SJSA1 (cell line): ENCODE measurements around the gene TMUB2. TPM values are rescaled to one million over a fixed set of nuclear protein-coding genes. Genes with fewer than 3 reads are reported as not detected.

ENCODE experiments used
- DNase-seq, 2 experiments: peaks; one replicate each; pipeline ENCODE4 v3.0.0-alpha.2; 2015 to 2020; ENCODE audit warnings: low spot score in 2 of 2, low read depth in 1 of 2
- H3K27ac ChIP-seq: fragments of 250-450 bp; sonication (Bioruptor Pico); 2 replicates; pipeline ENCODE4 v1.5.1; 2020; ENCODE audit warnings: mild to moderate bottlenecking, moderate library complexity
- H3K27me3 ChIP-seq: fragments of 250-450 bp; sonication (Bioruptor Pico); replicated peaks from 2 replicates; pipeline ENCODE4 v1.5.1; 2020; ENCODE audit warnings: mild to moderate bottlenecking, moderate library complexity
- H3K36me3 ChIP-seq: fragments of 250-450 bp; sonication (Bioruptor Pico); 2 replicates; pipeline ENCODE4 v1.5.1; 2020; ENCODE audit warnings: mild to moderate bottlenecking
- H3K4me1 ChIP-seq: fragments of 250-450 bp; sonication (Bioruptor Pico); replicated peaks from 2 replicates; pipeline ENCODE4 v1.6.1; 2021; ENCODE audit warnings: mild to moderate bottlenecking
- H3K4me3 ChIP-seq: fragments of 250-450 bp; sonication (Bioruptor Pico); 2 replicates; pipeline ENCODE4 v1.5.1; 2020; ENCODE audit warnings: mild to moderate bottlenecking
- H3K9me3 ChIP-seq: fragments of 250-450 bp; sonication (Bioruptor Pico); replicated peaks from 2 replicates; pipeline ENCODE4 v1.5.1; 2020; ENCODE audit warnings: mild to moderate bottlenecking
- total RNA-seq: library from RNA; depleted of rRNA; stranded (reverse); fragments of >200 nt; shearing (Covaris generic); gene quantifications from 2 replicates; pipeline ENCODE4 v1.2.3, GENCODE V29; 2014

Gene TMUB2
- total RNA-seq, 1 experiment from 2014 or later: 42.6 TPM

DNA sequence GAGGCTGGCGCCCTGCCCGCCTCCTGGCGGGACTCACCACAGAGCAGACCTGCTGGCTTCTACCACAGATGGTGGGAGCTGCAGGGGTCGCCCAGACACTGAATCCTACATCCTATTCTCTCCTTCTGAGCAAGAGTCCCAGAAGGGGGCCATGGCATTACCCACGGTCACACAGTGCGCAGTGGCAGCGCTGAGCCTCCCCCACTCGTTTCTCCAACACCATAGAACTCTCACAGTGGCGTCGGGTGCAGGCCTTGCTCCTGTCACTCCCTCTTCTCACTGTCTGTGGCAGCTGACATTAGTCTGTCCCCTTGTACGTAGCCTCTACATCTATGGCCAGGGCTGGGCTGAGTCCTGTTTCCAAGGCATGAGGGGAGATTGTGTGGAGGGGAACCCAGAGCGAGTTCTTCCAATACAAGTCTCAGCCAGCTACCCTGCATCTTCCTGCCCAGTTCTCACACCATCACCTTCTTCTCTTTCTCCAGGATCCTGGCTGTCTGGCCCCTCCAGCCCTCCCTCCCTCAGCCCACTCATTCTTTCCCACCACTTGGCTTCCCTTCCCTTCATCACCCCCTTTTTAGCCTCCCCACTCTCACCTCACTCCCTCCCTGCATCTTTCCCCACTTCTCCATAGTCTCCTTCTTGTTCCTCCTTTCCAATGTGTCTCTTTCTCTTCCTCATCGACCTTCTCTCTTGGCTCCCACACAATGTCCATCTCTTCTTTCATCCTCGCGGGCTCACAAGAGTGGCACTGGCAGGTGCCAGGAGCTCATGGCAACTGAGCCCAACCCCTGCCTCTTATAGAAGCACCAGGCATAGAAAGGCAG is 26.8 kb downstream of the TMUB2 start:
- no peak overlapping the region for H3K4me3 ChIP-seq
- H3K4me1 ChIP-seq: peaks cover 22% of the 10 kb centered on the region
- no peak for DNase-seq
- H3K27ac ChIP-seq: no peak overlapping the region
- no peaks in the 10 kb centered on the region for H3K27me3 ChIP-seq
- H3K36me3 ChIP-seq: peaks cover 89% of the 10 kb centered on the region
- H3K9me3 ChIP-seq: no peaks in the 10 kb centered on the region

DNA sequence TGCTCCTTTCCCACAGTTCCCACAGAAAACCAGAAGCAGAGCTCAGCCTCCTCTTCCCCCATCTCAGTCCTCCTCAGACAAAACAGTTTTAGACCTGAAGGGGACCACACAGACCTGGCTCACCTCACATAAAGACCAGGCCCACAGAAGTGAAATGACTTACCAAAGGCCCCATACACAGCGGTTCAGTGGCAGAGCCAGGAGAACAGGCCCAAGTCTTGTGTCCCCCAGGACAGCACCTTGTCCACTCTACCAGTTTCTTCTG is 27.4 kb downstream of the TMUB2 start:
- no peak overlapping the region for H3K27ac ChIP-seq
- peaks cover 21% of the 10 kb centered on the region for H3K4me1 ChIP-seq
- no peak for DNase-seq
- H3K36me3 ChIP-seq: peaks cover 89% of the 10 kb centered on the region
- peaks cover 2% of the 10 kb centered on the region for H3K9me3 ChIP-seq
- H3K27me3 ChIP-seq: no peaks in the 10 kb centered on the region
- no peak overlapping the region for H3K4me3 ChIP-seq

- Histone ChIP-seq H3K4me3 (no peak overlapping the region), H3K9me3 (peaks cover 5% of the 10 kb centered on the region)
- no peak for DNase-seq
These were observed 28.1 kb downstream of the TMUB2 start for GRCh38 chr17:44214896-44215295.

DNA sequence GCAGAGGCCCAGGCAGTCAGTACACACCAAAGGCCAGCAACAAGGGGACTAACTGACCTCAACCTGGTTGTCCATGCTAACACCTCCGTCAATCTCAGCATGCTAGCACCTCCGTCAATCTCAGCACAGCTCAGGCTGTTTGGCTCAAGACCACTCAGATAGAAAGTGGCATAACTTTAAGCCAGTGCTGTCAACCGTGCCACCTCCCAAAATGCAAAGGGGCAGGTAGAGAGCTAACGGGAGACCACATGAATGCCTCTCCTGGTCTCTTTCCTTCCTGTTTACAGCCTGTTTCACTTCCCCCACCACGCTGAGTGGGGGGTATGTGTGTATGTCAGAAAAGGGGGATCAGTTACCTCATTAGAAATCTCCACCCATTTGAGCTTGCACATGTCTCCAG is 29.4 kb downstream of the TMUB2 start:
- Histone ChIP-seq H3K27ac (no peak overlapping the region), H3K4me1 (peaks cover 14% of the 10 kb centered on the region), H3K36me3 (peaks cover 75% of the 10 kb centered on the region), H3K9me3 (peaks cover 5% of the 10 kb centered on the region), H3K27me3 (no peaks in the 10 kb centered on the region), H3K4me3 (no peak overlapping the region)
- no peak for DNase-seq

More at GRCh38 chr17:44214896-44215295, 28.1 kb downstream of the TMUB2 start:
- peaks cover 85% of the 10 kb centered on the region for H3K36me3 ChIP-seq
- no peak overlapping the region for H3K27ac ChIP-seq
- H3K4me1 ChIP-seq: peaks cover 24% of the 10 kb centered on the region
- H3K27me3 ChIP-seq: no peaks in the 10 kb centered on the region

- Histone ChIP-seq H3K9me3 (peaks cover 5% of the 10 kb centered on the region), H3K27ac (no peak overlapping the region), H3K4me3 (no peak overlapping the region), H3K4me1 (peaks cover 14% of the 10 kb centered on the region), H3K27me3 (no peaks in the 10 kb centered on the region), H3K36me3 (peaks cover 70% of the 10 kb centered on the region)
- DNase-seq: no peak
These were observed 29.9 kb downstream of the TMUB2 start for GRCh38 chr17:44216694-44217093.

DNA sequence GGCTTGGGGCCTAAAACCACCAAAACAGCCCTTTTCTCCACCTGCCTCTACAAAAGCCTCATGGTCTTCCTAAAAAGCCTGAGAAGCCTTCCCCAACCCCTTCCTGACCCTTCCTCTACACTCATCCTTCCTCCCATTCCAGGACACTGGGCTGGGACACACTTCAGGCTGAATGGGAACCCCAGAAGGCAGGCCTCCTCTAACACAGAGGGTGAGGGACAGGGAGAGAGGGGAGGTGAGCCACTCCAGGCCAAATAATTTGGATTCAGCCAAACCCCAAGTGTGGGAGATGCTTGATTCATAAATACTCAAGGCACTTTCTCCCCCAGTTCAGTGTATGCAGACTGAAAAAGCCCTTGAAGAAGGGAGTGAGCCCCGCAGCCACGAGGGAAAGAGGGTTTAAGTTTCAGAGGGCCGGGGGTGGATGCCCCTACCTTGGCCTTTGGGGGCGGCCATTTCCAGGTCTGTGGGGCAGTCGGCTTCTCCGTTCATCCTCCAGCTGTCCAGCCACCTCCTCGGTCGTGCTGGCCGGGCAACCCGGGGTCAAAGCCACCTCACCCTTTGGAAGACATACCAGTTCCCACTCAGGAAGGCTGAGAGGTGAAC is 31.1 kb downstream of the TMUB2 start:
- peaks cover 65% of the 10 kb centered on the region for H3K36me3 ChIP-seq
- H3K9me3 ChIP-seq: peaks cover 5% of the 10 kb centered on the region
- no peaks in the 10 kb centered on the region for H3K27me3 ChIP-seq
- H3K4me1 ChIP-seq: peaks cover 22% of the 10 kb centered on the region
- peak overlapping the region; percentile 32 for H3K27ac ChIP-seq
- peak overlapping the region; percentile 100 for H3K4me3 ChIP-seq
- DNase-seq: no peak

DNA sequence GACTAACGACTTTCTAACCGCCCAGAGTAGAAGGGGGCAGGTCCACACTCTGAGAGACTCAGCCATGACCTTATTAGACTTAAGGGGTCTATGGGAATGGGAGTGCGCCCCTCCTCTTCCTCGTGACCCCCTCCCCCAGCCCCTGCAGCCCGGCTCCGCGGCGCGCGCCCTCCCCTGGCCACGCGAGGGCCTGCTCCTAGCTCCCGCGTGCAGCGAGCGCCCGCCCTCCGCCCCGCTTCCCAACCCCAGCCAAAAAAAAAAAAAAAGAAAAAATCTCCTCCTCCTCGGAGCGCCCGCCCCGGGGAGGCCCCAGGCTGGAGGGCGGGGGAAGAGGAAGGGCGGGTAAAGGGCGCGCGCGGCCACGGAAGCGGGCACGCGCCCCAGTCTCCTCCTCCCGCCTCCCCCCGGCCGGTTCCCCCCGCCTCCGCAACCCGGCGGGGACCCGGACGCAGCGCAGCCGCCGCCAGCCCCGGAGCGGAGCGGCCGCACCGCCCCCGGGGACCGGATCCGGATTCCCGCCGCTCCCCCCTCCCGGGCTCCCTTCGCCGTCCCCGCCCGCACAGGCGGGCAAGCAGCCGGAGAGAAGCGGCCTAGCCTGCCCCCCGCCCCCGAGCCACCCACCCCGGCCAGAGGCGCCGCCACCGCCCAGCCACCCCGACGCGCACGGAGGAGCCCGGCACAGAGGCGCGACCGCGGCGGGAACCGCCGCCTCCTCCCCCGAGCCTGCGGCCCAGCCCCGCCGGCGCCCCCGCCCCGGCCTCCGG is 31.8 kb downstream of the TMUB2 start:
- H3K4me1 ChIP-seq: peaks cover 24% of the 10 kb centered on the region
- peak overlapping the region; percentile 95 for H3K27ac ChIP-seq
- H3K36me3 ChIP-seq: peaks cover 58% of the 10 kb centered on the region
- H3K9me3 ChIP-seq: peaks cover 5% of the 10 kb centered on the region
- peak overlapping the region; percentile 100 for H3K4me3 ChIP-seq
- no peaks in the 10 kb centered on the region for H3K27me3 ChIP-seq
- peak; percentile 92 to 99 for DNase-seq

DNA sequence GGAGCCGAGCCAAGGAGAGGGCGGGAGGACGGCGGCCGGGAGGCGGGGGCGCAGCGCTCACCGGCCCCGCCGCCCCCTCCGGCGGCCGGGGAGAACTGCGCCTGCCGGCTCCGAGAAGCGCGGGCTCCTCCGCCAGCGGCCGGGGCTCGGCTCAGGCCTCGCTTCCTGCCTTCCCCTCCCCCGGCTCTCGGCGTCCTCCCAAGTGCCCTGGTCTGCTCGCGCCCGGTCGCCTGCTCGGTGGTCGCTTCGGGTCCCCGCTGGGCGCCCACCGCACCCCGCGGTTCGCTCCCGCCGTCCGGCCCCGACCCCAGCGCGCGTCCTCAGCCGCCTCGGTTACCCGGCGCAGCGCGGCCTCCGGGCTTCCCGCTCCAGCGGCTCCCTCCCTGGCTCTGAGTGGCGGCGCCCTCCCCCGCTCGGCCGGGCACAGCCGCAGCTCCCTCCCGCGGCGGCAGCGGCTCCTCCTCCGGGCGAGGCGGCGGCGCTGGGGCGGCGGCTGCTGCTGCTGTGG is 32.4 kb downstream of the TMUB2 start:
- Histone ChIP-seq H3K9me3 (peaks cover 5% of the 10 kb centered on the region), H3K27me3 (no peaks in the 10 kb centered on the region), H3K27ac (peak overlapping the region; percentile 95), H3K4me3 (peak overlapping the region; percentile 100), H3K36me3 (peaks cover 52% of the 10 kb centered on the region), H3K4me1 (peaks cover 24% of the 10 kb centered on the region)
- DNase-seq: peak; percentile 78 to 81

GRCh38 chr17:44219616-44220212 is 32.9 kb downstream of the TMUB2 start, which contains the start of gene UBTF:
UBTF (minus strand) TSS chr17:44219675; CDS start chr17:44218229, 1,446 bp downstream.
- Histone ChIP-seq H3K27me3 (no peaks in the 10 kb centered on the region), H3K4me1 (peaks cover 24% of the 10 kb centered on the region)
- DNase-seq: peak in 1 of 2 experiments; percentile 91

GRCh38 chr17:44220213-44221083 is 33.7 kb downstream of the TMUB2 start:
- Histone ChIP-seq H3K27me3 (no peaks in the 10 kb centered on the region), H3K4me3 (peak overlapping the region; percentile 100), H3K4me1 (peaks cover 24% of the 10 kb centered on the region), H3K36me3 (peaks cover 39% of the 10 kb centered on the region), H3K9me3 (peaks cover 5% of the 10 kb centered on the region), H3K27ac (peak overlapping the region; percentile 67)
- peak in 1 of 2 experiments; percentile 76 for DNase-seq

More at GRCh38 chr17:44219616-44220212, 32.9 kb downstream of the TMUB2 start, which contains the start of gene UBTF:
- peaks cover 46% of the 10 kb centered on the region for H3K36me3 ChIP-seq
- H3K27ac ChIP-seq: peak within 1 kb of the TSS; percentile 95
- H3K9me3 ChIP-seq: peaks cover 5% of the 10 kb centered on the region
- H3K4me3 ChIP-seq: peak within 1 kb of the TSS; percentile 100

DNA sequence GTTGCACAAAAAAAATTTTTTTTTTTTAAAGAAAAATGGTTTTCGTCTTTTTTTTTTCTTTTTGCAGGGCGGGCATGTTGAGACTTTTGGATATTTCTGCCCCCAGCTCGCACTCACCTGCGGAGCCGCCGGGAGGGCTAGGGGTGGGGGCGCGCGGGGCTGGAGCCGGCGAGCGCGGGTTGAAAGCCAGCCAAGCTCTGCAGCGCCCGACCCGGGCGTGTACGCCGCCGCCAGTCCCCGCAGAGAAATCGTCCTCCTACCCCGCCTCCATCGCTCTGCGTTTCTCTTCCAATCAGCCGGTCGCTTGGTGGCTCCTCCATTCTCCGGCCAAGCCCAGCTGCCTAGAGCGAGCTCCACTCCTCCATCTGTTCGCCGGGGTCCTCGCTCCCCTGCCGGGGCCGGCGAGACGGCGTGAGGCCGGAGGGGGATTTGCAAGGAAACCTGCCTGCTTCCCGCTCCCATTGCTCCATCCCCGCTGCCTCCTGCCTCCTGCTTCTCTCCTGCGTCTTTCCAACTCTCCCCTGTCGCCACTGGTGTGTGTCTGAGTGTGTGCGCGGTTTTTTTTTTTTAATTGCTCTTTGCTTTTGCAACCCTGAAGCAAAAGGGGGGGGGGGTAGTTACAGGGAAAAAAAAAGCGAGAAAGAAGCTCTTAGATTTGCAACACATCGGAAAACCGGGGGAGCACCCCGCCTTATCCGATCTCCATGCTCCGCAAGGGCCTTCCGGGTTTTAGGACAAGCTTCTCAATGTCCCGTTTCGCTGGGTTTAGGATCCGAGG is 34.5 kb downstream of the TMUB2 start:
- peaks cover 5% of the 10 kb centered on the region for H3K9me3 ChIP-seq
- peak; percentile 78 to 82 for DNase-seq
- 0 out of 2 replicates have a peak overlapping the region, but pooled peaks have one; percentile 11 for H3K27ac ChIP-seq
- peaks cover 24% of the 10 kb centered on the region for H3K4me1 ChIP-seq
- H3K27me3 ChIP-seq: no peaks in the 10 kb centered on the region
- peaks cover 30% of the 10 kb centered on the region for H3K36me3 ChIP-seq
- peak overlapping the region; percentile 100 for H3K4me3 ChIP-seq

DNA sequence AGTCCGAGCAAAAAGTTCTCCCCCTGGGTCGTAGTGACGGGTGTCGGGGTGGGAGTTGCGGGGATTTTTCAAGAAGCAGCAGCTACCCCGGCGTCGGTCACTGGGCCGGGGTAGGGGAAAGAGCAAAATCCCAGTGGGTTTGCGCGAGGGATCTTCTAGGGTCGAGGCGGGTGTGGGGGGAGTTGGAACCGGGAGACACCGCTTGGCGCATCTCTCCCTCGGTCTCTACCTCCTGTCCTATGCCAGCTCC is 35.0 kb downstream of the TMUB2 start:
- DNase-seq: no peak
- H3K4me1 ChIP-seq: peaks cover 24% of the 10 kb centered on the region
- no peaks in the 10 kb centered on the region for H3K27me3 ChIP-seq
- H3K4me3 ChIP-seq: peak overlapping the region; percentile 100
- peaks cover 5% of the 10 kb centered on the region for H3K9me3 ChIP-seq
- 0 out of 2 replicates have a peak overlapping the region, but pooled peaks have one; percentile 11 for H3K27ac ChIP-seq
- H3K36me3 ChIP-seq: peaks cover 25% of the 10 kb centered on the region
